ENCODE data around the gene AGER.
A peak's percentile ranks its signal among the peaks of the same experiment; 100 is the strongest.

Gene AGER

GRCh38 chr6:32151863-32152768 is 31.9 kb downstream of the AGER start, which contains the start of gene PRRT1:
TSS of gene PRRT1 (minus strand) at chr6:32151939. CDS start at chr6:32151827, 112 bp downstream.
- no peak for DNase-seq (ENCODE audit: low read depth in 2 of 2)
- H3K4me3 ChIP-seq (replicated peaks in 1 of 2; ENCODE audit: low read depth in 2 of 2, low read length in 2 of 2), result peak within 1 kb of the TSS; percentile 83 to 88
- TF ChIP-seq, protein P1, sequence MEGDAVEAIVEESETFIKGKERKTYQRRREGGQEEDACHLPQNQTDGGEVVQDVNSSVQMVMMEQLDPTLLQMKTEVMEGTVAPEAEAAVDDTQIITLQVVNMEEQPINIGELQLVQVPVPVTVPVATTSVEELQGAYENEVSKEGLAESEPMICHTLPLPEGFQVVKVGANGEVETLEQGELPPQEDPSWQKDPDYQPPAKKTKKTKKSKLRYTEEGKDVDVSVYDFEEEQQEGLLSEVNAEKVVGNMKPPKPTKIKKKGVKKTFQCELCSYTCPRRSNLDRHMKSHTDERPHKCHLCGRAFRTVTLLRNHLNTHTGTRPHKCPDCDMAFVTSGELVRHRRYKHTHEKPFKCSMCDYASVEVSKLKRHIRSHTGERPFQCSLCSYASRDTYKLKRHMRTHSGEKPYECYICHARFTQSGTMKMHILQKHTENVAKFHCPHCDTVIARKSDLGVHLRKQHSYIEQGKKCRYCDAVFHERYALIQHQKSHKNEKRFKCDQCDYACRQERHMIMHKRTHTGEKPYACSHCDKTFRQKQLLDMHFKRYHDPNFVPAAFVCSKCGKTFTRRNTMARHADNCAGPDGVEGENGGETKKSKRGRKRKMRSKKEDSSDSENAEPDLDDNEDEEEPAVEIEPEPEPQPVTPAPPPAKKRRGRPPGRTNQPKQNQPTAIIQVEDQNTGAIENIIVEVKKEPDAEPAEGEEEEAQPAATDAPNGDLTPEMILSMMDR (IDR thresholded peaks at IDR 0.05; ENCODE audit: low read depth, low read length), result no peak

DNA sequence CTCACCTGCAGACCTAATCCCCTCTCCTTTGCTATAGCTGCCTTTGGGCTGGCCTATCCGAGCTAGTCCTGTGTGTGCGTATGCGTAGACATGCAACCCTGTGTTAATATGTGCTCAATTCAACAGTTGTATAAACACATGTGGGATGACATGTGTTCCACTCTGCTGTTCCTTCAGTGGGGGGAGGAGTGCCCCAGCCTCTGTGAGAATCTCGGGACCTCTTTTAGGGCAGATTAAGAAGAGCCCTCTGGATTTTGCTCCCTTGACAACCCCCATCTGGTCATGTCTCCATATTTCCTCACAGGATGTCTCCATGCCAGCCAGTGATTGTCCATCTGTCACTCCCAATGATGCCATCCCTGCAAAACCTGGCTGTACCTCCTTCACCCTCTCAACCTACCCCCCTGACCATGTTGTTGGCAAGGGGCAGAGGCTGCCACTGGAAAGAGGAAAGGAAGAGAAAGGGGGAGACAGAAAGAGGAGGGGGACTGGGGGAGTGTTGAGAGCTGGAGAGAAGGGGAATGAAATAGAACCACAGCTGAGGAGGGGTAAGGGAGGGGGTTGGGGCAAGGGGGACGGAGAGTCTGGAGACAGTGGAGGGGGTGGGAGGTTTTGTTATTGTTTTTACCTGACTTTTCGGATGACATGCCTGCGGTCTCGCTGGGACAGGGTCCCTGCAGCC is 32.7 kb downstream of the AGER start:
- TF ChIP-seq, protein P1 (IDR thresholded peaks at IDR 0.05; ENCODE audit: low read depth, low read length), result no peak
- DNase-seq (ENCODE audit: low read depth in 2 of 2), result no peak
- H3K4me3 ChIP-seq (replicated peaks in 1 of 2; ENCODE audit: low read depth in 2 of 2, low read length in 2 of 2), result peak overlapping the region; percentile 42

DNA sequence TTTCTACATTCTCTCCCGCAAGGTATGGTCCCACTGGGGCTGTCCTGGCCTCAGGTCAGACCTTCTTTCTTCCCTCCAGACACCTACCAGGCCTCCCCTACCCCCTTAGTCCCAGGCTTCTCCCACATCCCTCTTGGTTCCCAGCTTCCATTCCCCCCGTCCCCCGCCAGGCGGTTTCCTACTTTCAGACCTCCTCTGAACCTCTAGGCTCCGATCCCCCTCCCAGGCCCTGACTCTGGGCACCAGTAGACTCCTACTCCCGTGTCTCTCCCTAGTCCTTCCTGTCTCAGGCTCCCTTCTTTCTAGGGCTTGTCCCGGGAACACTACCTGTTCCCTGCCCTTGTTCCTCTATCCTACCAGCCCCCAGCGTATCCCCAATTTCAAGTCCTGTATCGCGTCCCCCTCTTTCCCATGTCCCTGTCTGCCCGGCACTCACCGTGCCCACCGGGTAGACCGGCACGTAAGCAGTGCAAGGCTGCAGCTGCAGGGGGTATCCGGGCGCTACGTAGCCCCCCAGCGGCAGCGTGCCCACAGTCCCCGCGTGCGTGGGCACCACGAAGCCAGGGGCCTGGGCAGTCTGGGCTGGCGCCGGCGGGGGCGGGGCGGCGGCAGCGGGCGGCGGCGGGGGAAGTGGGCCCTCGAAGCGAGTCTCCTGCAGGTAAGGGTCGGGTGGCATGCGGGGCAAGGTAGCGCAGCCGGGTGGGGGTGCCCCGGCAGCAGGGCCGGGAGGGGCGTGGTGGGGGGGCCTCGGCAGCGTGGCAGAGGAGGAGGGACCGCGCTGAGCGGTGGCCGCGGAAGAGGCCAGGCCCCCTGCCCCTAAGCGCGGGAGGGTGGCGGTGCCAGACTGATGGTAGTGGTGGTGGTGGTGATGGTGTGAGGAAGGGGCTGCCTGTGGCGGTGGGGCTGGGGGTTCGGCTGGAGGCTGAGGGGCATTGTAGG is 33.9 kb downstream of the AGER start:
- no peak for DNase-seq (ENCODE audit: low read depth in 2 of 2)

DNA sequence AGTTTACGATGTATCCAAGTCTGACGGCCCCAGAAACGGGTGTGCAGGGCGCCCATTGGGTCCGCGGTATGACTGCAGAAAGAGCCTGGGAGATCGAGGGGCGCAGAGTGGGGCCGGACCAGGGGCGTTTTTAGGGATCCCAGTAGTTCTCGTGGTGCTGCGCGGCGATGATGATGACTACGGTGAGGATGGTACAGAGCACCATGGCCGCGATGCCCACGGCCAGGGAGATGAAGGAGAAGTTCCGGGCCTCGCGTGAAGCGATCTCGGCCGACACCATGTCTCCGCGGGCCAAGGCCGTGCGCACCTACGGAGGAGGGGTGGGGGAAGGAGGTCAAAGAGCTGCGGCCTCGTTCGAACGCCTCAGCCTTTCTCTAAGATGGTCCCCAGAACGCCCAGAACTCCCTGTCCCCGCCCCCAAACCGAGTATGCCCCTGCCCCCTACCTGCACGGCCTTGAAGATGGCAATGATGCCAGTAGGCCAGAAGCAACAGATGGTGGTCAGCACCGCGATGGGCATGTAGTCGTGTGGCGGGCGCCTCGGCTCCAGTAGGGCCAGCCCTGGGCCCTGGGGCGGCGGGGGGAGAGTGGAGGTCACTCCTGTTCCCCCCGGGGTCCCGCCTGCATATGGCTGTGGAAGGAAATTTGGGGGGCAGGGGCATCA is 34.8 kb downstream of the AGER start:
- DNase-seq (ENCODE audit: low read depth in 2 of 2), result no peak
- H3K4me3 ChIP-seq (replicated peaks in 1 of 2; ENCODE audit: low read depth in 2 of 2, low read length in 2 of 2), result peak overlapping the region in 1 of 2 donors; percentile 11
- TF ChIP-seq, protein P1 (IDR thresholded peaks at IDR 0.05; ENCODE audit: low read depth, low read length), result no peak

More for the DNA sequence above, 33.9 kb downstream of the AGER start:
- H3K4me3 ChIP-seq (replicated peaks in 1 of 2; ENCODE audit: low read depth in 2 of 2, low read length in 2 of 2), result no peak overlapping the region
- TF ChIP-seq, protein P1 (IDR thresholded peaks at IDR 0.05; ENCODE audit: low read depth, low read length), result no peak

GRCh38 chr6:32148289-32149091 is 35.6 kb downstream of the AGER start:
- TF ChIP-seq, protein P1 (IDR thresholded peaks at IDR 0.05; ENCODE audit: low read depth, low read length), result no peak
- peak in 1 of 2 donors; percentile 24 for DNase-seq (ENCODE audit: low read depth in 2 of 2)
- peak overlapping the region in 1 of 2 donors; percentile 11 for H3K4me3 ChIP-seq (replicated peaks in 1 of 2; ENCODE audit: low read depth in 2 of 2, low read length in 2 of 2)
